Amniotic stem cell (primary cell): Measurements from ENCODE around the gene EPN3.
A peak's percentile ranks its signal among the peaks of the same experiment; 100 is the strongest.

Experiments used
- DNase-seq: peaks from one replicate; lab custom pipeline; 2025; lab: John Stamatoyannopoulos, UW

EPN3 gene

GRCh38 chr17:50535407-50535806 is 2.9 kb downstream of the EPN3 start:
- no peak for DNase-seq

- no peak for DNase-seq
These were observed 4.4 kb downstream of the EPN3 start for GRCh38 chr17:50536683-50537646.

- no peak for DNase-seq
These were observed 5.4 kb downstream of the EPN3 start for GRCh38 chr17:50537721-50538548.

- DNase-seq: no peak
These were observed 6.2 kb downstream of the EPN3 start for GRCh38 chr17:50538549-50539410.

- no peak for DNase-seq
These were observed 7.4 kb downstream of the EPN3 start for GRCh38 chr17:50539762-50540559.

GRCh38 chr17:50540560-50541401 is 8.2 kb downstream of the EPN3 start:
- no peak for DNase-seq

GRCh38 chr17:50541402-50541715 is 8.8 kb downstream of the EPN3 start:
- no peak for DNase-seq

- peak; percentile 80 for DNase-seq
These were observed 9.5 kb downstream of the EPN3 start for GRCh38 chr17:50541716-50542688.

- DNase-seq: no peak
These were observed 10.6 kb downstream of the EPN3 start for GRCh38 chr17:50542795-50543774.

- DNase-seq: no peak
These were observed 12.0 kb downstream of the EPN3 start for GRCh38 chr17:50544516-50544915.

- DNase-seq: no peak
These were observed 12.8 kb downstream of the EPN3 start for GRCh38 chr17:50545311-50545710.

GRCh38 chr17:50546701-50547034 is 14.1 kb downstream of the EPN3 start:
- DNase-seq: no peak

GRCh38 chr17:50547035-50547735 is 14.7 kb downstream of the EPN3 start, which contains the start of gene SPATA20:
TSS of gene SPATA20 (plus strand) at chr17:50547174. CDS start at chr17:50547209, 35 bp downstream.
- DNase-seq: peak; percentile 86

- DNase-seq: no peak
These were observed 15.2 kb downstream of the EPN3 start for GRCh38 chr17:50547736-50548083.

GRCh38 chr17:50548831-50549230 is 16.3 kb downstream of the EPN3 start:
- no peak for DNase-seq

- DNase-seq: no peak
These were observed 16.9 kb downstream of the EPN3 start for GRCh38 chr17:50549256-50549941.

GRCh38 chr17:50549969-50550368 is 17.4 kb downstream of the EPN3 start:
- DNase-seq: no peak
